ENCODE results near the gene FBXW11.
"Not testable (repeated sequence)": the region's sequence is repeated elsewhere in the genome, so short reads cannot be mapped to it uniquely, and the experiment has no call there.

FBXW11 gene

DNA sequence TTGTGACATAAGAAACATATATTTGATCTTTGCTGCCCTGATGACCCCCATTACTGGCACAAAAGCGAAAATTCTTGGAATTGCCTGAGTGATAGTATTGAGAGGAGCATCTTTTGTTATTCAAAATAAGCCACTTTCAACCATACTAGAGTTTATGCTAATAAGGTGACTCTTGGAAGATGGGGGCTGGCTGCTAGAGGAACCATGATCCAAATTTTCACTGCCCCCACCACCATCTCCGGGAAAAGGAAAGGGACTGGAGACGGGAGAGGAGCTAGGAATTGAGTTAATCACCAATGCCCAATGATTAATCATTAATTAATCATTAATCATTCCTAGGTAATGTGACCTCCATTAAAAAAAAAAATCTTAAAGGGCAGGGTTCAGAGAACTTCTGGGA lies 25.6 kb downstream of the FBXW11 start:
- FAIRE-seq, result no peak

DNA sequence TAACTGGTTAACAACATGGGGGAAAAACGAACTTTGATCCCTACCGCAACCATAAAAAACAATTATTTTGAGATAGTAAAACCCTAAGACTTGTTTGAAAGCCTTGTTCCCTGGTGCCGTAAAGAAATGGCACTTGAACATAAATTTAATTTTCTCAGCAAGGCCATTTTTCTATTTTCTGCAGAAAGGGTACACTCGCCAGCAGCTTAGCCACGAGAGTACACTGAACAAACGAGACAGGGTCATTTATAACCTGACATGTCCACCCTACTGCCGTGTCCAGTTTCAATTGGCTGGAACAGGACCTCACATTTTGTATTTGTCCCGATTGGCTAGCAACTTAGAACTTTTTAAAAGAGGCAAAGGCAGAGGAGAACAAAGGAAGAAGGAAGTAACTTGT lies 26.8 kb downstream of the FBXW11 start:
- FAIRE-seq, result no peak

DNA sequence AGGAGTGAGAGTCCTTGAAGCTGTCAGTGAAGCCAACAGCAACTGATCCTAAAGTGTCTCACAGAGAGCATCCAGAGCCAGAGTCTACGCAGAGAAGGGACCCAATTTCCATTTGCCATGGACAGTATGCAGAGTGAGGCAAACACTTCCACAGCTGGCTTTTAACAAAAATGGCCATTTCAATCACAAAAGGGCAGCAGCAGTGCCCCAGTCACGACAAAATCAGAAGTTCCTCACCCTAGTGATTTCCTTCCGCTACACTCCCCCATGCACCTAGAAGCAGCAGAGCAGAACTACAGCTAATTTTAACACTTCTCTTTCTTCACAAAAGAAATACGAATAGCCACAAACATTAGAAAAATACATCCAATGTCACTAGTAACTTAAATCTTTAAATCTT lies 27.9 kb downstream of the FBXW11 start:
- no peak for FAIRE-seq

DNA sequence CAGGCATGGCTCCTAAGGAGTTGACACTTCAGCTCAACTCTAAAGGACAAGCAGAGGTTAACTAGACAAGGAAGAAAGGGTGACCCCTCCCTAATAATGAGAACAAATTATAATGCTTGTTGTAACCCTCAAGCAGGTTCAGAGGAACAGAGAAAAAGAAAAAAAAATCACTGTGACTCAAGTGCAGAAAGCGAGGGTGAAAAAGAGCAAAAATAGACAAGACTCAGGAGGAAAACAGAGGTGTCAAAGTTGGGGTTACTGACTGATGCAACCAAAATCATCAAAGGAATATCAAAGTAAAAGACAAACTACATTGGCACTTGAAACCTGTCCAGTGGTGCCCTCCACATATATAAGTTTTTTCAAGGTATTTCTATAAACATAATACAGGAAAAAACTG lies 28.4 kb downstream of the FBXW11 start:
- no peak for FAIRE-seq

DNA sequence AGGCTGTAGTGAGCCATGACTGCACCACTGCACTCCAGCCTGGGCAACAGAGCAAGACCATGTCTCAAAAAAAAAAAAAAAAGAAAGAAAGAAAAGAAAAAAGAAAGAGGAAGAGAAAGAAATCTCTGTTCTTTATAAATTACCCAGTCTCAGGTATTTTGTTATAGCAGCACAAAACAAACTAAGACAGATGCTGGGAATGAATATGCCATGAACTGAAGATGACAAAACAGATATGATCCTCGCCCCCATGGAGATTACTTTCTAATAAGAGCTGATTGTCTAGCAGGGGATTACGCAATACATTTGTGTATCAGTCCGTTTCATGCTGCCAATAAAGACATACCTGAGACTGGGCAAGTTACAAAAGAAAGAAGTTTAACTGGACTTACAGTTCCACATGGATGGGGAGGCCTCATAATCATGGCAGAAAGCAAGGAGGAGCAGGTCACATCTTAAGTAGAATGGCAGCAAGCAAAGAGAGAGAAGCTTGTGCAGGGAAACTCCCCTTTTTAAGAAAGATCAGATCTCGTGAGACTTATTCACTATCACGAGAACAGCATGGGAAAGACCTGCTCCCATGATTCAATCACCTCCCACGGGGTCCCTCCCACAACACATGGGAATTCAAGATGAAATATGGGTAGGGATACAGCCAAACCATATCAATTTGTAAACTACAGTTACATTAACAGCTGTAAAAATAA lies 29.0 kb downstream of the FBXW11 start:
- not testable (repeated sequence) for FAIRE-seq

DNA sequence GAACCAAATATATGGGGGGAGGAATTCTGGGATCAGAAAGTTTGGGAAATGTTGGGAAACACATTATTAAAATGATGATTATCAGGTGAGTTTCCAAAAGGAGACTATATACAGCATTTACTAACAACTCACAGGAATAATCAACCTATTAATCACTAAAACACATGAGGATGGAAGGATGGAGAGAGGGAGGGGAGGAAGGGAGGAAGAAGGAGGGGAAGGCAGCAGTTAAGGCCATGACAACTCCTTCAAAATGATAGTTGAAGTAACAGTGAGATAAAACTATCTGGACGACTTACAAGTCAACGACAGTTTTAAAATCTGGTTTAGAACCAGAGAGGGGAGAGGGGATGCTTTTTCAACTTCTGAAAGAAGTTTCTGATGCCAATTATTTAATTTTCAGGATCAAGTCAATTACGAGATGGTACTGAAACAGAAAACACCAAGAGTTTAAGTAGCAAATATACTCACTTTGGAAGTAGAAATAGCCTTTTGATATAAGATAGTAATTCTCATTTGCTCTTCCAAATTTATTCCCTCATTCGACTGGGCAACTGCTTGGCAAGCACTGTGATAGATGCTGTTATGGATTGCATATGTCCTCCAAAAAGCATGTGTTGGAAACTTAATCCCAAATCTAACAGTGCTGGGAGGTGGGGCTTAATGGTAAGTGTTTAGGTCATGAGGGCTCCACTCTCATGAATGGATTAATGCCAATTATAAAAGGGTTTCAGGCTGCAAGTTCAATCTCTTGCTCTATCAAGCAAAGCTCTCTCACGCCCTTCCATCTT lies 30.4 kb downstream of the FBXW11 start:
- no peak for FAIRE-seq

DNA sequence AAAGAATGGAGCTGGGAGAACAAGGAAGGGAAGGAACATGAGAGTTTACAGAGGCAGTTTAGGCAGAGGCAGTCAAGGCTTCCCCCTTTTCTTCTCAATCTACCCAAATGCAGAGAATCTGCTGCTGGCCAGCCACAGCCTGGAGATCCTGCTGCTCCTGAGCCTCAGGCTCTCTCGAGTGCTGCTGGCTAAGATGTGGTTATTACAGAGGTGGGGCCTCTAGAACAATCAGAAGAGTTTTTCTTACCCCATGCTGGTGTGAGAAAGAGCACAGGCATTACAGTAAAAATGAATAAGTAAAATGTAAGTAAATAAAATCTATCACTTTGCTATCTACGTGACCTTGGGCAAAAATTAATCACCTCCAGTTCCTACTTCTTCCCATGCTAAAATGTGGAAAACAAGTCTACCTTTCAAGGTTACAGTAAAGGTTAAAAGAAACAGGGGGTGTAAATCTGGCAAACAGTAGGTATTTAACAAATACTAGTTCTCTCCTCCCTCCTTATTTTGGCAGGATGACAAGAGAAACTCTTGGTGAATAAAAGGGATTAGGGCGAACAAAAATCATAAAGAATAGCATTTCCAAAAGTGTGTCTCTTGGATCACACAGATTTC lies 31.1 kb downstream of the FBXW11 start:
- no peak for FAIRE-seq

DNA sequence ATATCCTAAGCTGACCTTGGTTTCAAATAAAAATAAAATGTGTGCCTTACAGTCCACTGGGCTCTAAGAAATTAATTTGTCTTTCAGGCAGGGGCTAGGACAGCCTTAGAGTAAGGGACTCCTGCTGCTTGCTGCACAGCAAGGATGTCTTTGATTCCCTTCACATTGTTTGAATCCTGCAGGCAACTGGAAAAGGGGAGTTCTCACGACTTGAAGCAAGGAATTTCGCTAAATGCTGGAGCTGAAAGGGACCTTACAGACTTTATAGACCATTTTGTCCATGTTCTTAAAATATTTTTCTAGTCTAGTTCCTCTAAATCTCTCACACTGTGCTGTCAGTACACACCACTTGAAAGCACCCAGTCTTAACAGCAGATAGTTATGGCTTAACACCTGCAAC lies 35.6 kb downstream of the FBXW11 start:
- FAIRE-seq, result no peak

DNA sequence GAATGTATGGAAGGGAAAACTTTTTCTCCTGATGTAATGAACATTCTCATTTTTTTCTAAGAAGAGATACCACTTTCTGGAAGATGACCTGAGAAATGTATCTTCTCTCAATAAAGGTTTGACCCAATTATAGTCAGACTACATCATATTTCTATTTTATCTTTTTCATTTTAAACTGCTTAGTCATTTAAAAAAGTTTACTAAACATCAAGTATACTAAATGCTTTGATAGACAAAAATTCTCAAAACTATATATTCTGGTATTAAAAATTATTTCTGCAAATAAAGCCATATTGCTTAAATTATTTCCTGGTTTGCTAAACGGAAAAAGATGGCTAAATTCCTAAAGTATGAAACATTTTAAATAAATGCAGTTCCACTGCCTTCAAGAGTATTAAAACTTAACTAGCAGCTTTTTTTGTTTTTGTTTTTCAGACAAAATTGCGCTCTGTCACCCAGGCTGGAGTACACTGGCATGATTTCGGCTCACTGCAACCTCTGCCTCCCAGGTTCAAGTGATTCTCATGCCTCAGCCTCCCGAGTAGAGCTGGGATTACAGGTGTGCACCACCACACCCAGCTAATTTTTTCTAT lies 37.1 kb downstream of the FBXW11 start:
- FAIRE-seq, result no peak

DNA sequence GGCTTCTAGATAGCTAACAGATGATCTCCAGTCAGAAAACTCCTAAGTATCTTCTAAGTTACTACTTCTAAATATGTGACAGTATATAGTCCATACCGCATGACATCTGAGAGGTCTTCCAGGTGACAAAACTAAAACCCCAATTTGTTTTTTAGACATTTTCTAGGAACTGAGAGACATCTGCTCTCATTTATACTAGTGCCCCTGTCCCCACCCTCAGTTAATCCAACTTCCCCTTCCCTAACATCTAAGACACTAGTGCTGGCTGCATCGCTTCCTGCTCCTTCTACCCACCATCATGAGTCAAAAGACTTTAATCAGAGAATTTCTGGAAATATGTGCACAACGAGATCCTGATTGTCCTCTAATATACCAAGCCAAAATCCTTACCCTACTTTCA lies 37.9 kb downstream of the FBXW11 start:
- no peak for FAIRE-seq

DNA sequence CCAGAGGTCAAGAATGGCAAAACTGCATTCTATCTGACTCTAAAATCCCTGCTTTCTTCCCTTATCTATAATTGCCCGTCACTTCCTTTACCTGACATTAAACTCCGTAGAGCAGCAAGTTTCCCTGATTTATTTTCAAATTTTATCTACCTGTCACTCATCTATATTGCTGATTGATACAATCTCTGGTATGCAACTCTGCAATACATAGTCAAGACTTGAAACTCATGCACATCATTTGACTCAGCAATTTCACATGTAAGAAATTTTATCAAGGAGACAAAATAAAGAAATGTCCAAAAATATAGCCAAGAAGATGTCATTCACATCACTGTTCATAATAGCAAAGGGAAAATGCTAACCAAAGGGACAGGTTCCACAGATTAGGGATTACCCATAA lies 39.5 kb downstream of the FBXW11 start:
- no peak for FAIRE-seq

DNA sequence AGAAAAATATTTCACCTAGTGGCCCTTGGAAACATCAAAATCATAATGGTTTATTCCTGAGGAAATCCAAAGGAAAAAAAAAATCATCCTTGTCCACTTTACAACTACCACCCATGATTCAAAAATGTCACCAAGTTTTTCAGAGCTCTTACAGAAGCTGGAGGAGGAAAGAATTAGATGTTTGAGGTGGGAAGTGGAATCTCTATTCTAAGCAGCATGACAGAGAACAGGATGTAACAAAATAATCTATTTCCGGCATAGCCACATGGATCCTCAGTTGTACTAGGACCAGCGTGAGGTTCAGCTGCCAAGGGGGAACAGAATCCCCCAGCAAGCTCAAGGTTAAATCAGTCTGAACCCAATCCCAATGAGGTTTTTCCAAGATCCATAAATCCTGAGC lies 40.2 kb downstream of the FBXW11 start:
- no peak for FAIRE-seq

DNA sequence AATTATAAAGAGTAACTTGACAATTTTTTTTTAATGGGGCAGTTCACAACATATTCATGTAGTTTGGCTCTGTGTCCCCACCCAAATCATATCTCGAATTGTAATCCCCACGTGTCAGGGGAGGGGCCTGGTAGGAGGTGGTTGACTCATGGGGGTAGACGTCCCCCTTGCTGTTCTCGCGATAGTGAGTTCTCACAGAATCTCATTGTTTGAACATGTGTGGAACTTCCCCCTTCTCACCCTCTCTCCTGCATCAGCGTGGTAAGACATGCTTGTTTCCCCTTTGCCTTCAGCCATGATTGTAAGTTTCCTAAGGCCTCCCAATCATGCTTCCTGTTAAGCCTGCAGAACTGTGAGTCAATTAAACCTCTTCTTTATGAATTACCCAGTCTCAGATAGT lies 40.7 kb downstream of the FBXW11 start:
- no peak for FAIRE-seq

DNA sequence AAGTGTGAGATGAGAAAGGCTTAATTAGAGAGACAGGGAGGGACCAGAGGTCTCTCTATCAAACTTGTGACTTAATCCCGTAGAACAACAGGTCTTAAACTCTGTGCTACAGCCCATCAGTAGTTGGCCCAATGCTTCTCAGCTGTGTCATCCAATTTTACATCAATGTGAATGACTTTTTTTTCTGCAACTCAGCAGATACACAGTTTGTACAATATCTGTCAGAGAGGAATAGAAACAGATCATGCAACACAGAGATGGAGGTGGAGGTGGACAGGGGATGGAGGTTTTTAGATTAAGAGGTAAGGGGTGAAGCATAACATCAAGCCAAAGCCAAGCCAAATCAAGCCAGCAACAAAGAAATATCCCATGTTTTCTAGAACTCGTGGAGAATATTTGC lies 43.0 kb downstream of the FBXW11 start:
- FAIRE-seq, result no peak

DNA sequence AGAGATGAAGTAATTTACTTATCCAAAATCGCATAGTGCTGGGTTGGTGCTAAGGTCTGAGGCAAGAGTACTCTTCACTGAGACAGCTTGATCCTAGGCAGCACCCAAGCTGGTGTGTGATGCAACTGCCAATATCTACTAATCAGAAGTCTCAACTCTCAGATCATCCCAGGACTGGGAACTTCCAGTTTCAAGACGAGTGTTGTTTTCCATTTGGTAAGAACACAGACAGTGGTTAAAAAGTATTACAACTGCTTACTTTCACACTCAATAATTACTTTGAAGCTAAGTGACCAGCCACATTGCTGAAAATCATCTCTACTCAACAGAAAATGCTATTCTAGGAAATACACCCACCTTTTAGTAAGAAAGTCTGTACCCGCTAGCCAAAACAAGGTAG lies 45.3 kb downstream of the FBXW11 start:
- no peak for FAIRE-seq

DNA sequence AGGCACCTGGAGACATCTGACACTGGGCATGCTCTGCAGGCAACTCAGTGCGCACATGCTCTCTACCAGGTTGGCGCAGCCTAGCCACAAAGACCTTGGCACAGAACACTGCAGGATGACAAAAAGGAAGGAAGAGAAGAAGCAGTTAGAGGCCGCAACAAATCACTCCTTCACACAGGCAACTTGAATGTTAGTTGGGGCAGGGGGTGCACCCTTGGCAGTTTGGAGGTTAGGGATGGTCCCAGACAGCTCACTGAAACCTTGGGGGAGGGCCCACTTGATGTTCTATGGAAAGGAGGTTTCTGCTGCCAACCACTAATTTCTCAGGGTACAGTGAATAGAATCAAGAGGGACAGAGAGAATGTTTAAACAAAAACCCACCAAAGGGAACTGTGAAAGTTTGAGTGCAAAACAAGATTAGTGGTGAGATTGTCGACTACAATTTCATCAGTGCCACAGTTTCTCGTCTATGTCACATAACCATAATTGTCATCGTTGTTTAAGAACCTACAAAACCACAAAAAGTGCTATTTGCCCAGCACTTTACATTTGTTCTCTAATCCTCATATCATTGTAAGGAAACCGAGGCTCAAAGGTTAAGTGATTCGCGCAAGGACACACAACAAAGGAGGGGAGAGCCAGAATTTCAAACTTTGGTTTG lies 48.7 kb downstream of the FBXW11 start:
- no peak for FAIRE-seq

DNA sequence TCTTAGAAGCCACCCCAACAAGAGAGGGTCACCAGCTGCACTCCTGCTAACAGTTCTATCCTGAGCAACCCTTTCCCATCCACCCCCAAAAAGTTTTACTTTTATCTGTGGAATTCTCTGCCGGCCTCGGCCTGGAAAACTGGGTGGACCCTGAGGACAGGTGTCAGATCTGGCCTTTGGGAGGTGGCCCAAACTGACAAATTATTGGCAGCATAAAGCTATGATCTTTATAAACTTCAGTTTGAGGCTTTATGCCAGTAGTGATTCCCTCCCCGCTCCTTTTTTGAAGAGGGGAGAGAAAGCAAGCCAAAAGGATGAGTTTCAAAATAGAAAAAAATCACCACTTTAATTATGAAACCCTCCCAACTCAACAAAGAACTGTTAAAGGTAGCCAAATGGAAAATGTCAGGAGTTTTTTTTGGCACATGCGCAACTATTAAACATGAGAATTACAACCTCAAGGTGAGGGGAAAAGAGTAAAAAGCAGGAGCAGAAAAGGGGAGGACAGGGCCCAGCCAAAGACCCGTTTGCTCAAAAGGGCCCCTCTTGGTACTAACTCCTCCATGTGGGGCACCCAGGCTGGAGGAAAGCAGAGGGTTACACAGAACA lies 49.4 kb downstream of the FBXW11 start:
- FAIRE-seq, result no peak

DNA sequence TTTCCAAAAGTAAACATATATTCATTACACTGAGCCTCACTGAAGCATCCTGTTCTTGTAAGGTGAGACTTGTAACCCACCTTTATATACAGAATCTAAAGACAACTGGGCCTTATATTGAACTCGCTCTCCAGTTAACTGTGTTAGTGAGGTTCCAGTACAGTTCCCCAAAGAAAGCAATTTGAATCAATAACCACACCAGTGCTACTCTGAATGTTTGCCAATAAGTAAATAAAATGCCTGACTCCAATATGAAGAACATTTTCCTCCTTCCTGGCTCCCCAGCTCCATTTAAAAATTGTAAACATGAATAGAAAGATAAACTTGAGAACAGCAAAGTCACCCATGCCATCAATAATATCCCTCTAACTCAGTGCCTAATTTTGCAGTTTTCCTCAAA lies 50.1 kb downstream of the FBXW11 start:
- FAIRE-seq, result no peak

DNA sequence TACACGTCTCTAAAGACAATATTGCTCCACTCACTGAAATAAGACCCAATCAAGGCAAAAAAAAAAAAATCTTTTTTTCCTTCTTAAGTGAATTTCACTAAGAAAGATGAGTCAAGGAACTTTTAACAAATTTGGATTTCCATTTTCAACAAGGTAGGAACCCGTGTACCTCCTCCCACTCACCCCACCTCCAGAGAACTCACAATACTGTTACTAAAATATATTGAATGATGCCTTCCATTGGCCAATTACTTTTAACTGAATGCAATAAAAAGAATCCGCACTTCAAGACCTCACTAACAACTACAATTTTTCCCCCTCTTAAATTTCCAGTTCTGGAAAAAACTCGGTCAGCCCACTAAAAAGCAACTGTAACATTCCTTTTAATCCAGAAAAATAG lies 50.7 kb downstream of the FBXW11 start:
- no peak for FAIRE-seq

DNA sequence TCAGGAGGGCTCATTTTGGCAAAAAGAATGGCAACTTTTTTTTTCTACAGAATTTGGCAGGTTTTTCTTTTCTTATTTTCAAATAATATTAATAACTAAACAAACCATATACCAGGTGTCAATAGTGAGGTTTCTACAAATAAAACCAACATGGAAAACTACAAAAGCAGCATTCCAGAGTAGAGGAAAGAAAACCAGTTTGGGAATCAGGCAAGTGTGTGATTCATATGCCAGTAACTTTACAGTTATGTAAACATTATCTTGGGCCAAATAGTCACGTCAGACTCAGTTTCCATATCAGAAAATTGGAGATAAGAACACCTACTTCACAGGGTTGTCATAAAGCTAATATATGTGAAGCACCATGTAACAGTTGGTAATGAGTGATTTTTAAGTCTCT lies 51.7 kb downstream of the FBXW11 start:
- no peak for FAIRE-seq

DNA sequence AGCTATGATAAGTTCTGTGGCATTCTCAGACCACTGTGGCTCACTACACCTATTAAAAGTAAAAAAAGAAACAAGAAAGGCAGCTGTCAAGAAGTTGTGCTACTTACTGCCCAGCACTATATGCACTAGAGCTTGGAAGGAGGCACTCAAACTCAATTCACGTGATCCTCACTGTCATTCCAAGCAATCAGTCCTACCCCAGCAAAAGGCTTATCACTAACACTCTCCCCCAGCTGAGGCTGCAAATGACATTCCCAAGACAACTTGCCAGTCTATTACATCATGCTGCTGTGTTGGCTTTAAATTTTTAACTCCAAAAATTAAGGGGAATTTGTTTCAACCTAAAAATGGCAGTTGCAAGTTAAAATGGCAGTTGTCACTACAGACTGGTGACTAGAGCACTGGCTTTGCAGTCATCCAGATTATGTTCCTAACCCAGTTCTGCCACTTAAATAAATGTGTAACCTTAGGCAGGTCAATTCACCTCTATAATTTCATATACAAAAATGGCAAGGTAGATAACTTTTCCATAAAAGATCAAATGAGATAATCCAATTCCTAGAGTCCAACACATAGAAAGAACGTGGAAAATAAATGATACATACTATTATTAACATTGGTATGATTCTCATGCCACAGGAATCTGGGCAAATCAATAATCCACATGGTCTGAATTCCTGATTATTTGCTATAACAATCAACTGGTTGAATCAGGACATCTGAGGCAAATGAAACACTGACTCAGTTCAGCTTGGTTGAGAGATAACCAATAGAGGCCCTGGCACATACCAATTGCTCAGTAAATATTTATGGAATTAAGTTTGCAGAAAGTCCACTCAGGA lies 52.4 kb downstream of the FBXW11 start:
- FAIRE-seq, result no peak

DNA sequence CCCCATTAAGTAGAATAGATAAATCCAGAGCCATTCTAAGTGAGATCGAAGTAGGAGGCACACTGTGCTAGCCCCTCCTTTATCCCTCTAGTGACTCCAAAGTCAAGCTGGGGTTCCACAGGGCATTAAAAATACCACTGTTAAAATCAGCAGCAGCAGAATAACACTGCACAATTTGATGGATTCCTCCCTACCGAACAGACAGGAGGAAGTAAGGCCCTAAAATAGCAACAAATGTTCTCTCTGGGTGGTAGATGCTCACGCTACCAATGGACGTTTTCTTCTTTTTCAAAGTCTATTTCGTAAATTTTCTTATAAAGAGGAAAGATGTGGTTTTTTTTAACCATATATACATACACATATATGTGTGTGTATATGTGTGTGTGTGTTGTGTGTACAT lies 54.4 kb downstream of the FBXW11 start:
- no peak for FAIRE-seq
